NCI-H146 treated with DMSO at 0.1 percent for 48 hours (cell line): Measurements from ENCODE around the gene MTMR10.

Experiments used
- DNase-seq: peaks from one replicate; lab custom pipeline; 2025; ENCODE audit not compliant: unreplicated experiment; lab: John Stamatoyannopoulos, UW

The MTMR10 gene

GRCh38 chr15:30991255-30992235, at the start of gene MTMR10:
Gene MTMR10 (minus strand): TSS chr15:30991628. CDS start chr15:30991506, 122 bp downstream.
- peak; percentile 25 for DNase-seq

- no peak for DNase-seq
Observed at GRCh38 chr15:31040611-31041010, 49.2 kb upstream of the MTMR10 start.

- no peak for DNase-seq
Observed at GRCh38 chr15:31039961-31040360, 48.5 kb upstream of the MTMR10 start.

GRCh38 chr15:31037731-31038477, 46.5 kb upstream of the MTMR10 start:
- no peak for DNase-seq

- no peak for DNase-seq
Observed at GRCh38 chr15:31036783-31037182, 45.4 kb upstream of the MTMR10 start.

- DNase-seq, result no peak
Observed at GRCh38 chr15:31035610-31036009, 44.2 kb upstream of the MTMR10 start.

GRCh38 chr15:31034152-31034551, 42.7 kb upstream of the MTMR10 start:
- DNase-seq, result peak; percentile 24

GRCh38 chr15:31032961-31033371, 41.5 kb upstream of the MTMR10 start:
- no peak for DNase-seq

- DNase-seq, result no peak
Observed at GRCh38 chr15:31031471-31032067, 40.1 kb upstream of the MTMR10 start.

- no peak for DNase-seq
Observed at GRCh38 chr15:31027910-31028578, 36.6 kb upstream of the MTMR10 start.

GRCh38 chr15:31025996-31026395, 34.6 kb upstream of the MTMR10 start:
- DNase-seq, result no peak

- DNase-seq, result no peak
Observed at GRCh38 chr15:31024979-31025378, 33.6 kb upstream of the MTMR10 start.

GRCh38 chr15:31024330-31024729, 32.9 kb upstream of the MTMR10 start:
- DNase-seq, result no peak

- DNase-seq, result no peak
Observed at GRCh38 chr15:31023841-31024240, 32.4 kb upstream of the MTMR10 start.

- DNase-seq, result no peak
Observed at GRCh38 chr15:31021067-31021665, 29.7 kb upstream of the MTMR10 start.

GRCh38 chr15:31020542-31020941, 29.1 kb upstream of the MTMR10 start:
- no peak for DNase-seq

GRCh38 chr15:31019986-31020385, 28.6 kb upstream of the MTMR10 start:
- no peak for DNase-seq

- no peak for DNase-seq
Observed at GRCh38 chr15:31017311-31017710, 25.9 kb upstream of the MTMR10 start.

- DNase-seq, result no peak
Observed at GRCh38 chr15:31016446-31016915, 25.1 kb upstream of the MTMR10 start.

- no peak for DNase-seq
Observed at GRCh38 chr15:31014608-31014925, 23.1 kb upstream of the MTMR10 start.
